CD4-positive, CD25-positive, alpha-beta regulatory T cell (primary cell): Measurements from ENCODE around the gene CHMP1A. TPM values are rescaled to one million over a fixed set of nuclear protein-coding genes. Genes with fewer than 3 reads are reported as not detected.
A peak's percentile ranks its signal among the peaks of the same experiment; 100 is the strongest.

Experiments
- ATAC-seq, 2 donors: fragments of 150-1000 bp; cut with Tn5 transposase; one replicate each; pipeline ENCODE4 v1.10.0; 2021; ENCODE audit warnings: low read depth in 2 of 2, moderate number of reproducible peaks in 2 of 2, moderate library complexity in 1 of 2
- DNase-seq, 3 donors: peaks; one replicate each; pipeline versions ENCODE4 v3.0.0 to v3.0.0-alpha.2; 2012 to 2022; ENCODE audit warnings: mixed read lengths in 1 of 3
- H3K27ac ChIP-seq: one replicate; pipeline ENCODE4 v1.7.0; 2013; ENCODE audit warnings: mild to moderate bottlenecking, low read length; ENCODE audit not compliant: insufficient read depth, poor library complexity, severe bottlenecking
- H3K27me3 ChIP-seq: one replicate; pipeline ENCODE4 v1.7.0; 2013; ENCODE audit warnings: low read length; ENCODE audit not compliant: control insufficient read depth, insufficient read depth
- H3K36me3 ChIP-seq: one replicate; pipeline ENCODE4 v1.7.0; 2013; ENCODE audit warnings: mild to moderate bottlenecking, low read length, moderate library complexity; ENCODE audit not compliant: control insufficient read depth, insufficient read depth
- H3K4me1 ChIP-seq: 2 replicates; pipeline ENCODE4 v1.7.0; 2013; ENCODE audit warnings: mild to moderate bottlenecking, low read length; ENCODE audit not compliant: insufficient read depth, control insufficient read depth, poor library complexity, severe bottlenecking
- H3K4me3 ChIP-seq: one replicate; pipeline ENCODE4 v1.7.0; 2013; ENCODE audit warnings: low read depth, mild to moderate bottlenecking, low read length, moderate library complexity
- H3K9me3 ChIP-seq, 2 experiments: 1 replicate in 1 of 2; 2 replicates in 1 of 2; pipeline ENCODE4 v1.7.0; 2013; ENCODE audit warnings: low read length in 2 of 2, mild to moderate bottlenecking in 1 of 2, moderate library complexity in 1 of 2; ENCODE audit not compliant: control insufficient read depth in 2 of 2
- H3K27ac Mint-ChIP-seq, 3 donors: one replicate each; pipeline ENCODE4 v1.8.0; 2020 to 2022; ENCODE audit warnings: mild to moderate bottlenecking in 3 of 3, mixed read lengths in 3 of 3, moderate library complexity in 2 of 3
- H3K27me3 Mint-ChIP-seq: one replicate; pipeline ENCODE4 v1.8.0; 2022; ENCODE audit warnings: mild to moderate bottlenecking, mixed read lengths
- H3K36me3 Mint-ChIP-seq: one replicate; pipeline ENCODE4 v1.8.0; 2020; ENCODE audit warnings: mixed read lengths
- H3K4me1 Mint-ChIP-seq, 4 donors: one replicate each; pipeline ENCODE4 v1.8.0; 2020 to 2022; ENCODE audit warnings: mixed read lengths in 4 of 4, mild to moderate bottlenecking in 1 of 4
- H3K4me3 Mint-ChIP-seq, 4 donors: one replicate each; pipeline ENCODE4 v1.8.0; 2020 to 2022; ENCODE audit warnings: mild to moderate bottlenecking in 4 of 4, mixed read lengths in 4 of 4, moderate library complexity in 3 of 4
- H3K9me3 Mint-ChIP-seq, 7 donors: one replicate each; pipeline ENCODE4 v1.8.0; 2020 to 2022; ENCODE audit warnings: mixed read lengths in 7 of 7, mild to moderate bottlenecking in 3 of 7, moderate library complexity in 2 of 7
- polyA plus RNA-seq, 4 donors: library from polyadenylated mRNA; unstranded; fragments of 300-500 nt; fragmentation: Illumina TruSeq; gene quantifications; one replicate each; pipeline ENCODE4 v1.2.3, GENCODE V29; 2021
- total RNA-seq: library from RNA; stranded (reverse); gene quantifications from one replicate; pipeline ENCODE4 v1.2.3, GENCODE V29; 2022

CHMP1A gene
- total and polyA plus RNA-seq, 5 donors from 2014 or later, result 77.5 to 111 (median 89.2) TPM

DNA sequence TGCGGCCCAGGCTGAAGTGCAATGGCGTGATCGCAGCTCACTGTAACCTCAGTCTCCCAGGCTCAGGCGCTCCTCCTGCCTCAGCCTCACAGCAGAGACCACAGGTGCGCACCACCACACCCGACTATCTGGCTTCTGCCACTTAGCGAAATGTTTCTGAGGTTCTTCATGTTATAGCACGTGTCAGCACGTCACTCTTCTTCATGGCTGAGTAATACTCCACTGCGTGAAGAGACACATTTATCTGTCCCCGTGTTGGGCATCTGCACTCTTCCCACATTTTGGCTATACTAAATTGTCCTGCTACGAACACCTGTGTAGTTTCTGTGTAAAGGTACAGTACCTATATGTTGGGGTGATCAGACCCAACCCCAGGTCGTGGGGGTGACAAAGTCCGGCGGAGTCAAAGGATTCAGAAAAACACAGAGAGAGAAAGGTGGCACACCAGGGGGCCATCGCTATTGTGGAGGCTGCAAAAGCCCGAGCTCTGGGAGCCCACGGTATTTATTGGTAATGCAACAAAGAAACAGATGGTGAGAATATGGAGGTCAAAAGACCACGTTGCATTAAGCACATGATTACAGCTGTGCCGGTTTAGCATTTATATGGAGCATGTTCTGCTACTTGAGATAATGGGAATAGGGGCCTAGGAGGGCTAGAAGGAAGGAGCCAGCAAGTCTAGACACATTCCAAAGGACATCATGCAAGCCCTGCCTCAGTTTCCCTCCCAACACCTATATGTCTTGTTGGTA is 44.9 kb downstream of the CHMP1A start:
- no peaks in the 10 kb centered on the region for H3K27me3 Mint-ChIP-seq
- H3K9me3 Mint-ChIP-seq, result peaks cover 0 to 5% (median 0%) of the 10 kb centered on the region in 7 donors
- Histone ChIP-seq H3K27me3 (no peaks in the 10 kb centered on the region), H3K27ac (no peak overlapping the region), H3K4me1 (peaks cover 7% of the 10 kb centered on the region), H3K4me3 (no peak overlapping the region), H3K36me3 (no peaks in the 10 kb centered on the region), H3K9me3 (peaks cover 0 to 7% of the 10 kb centered on the region in 2 experiments)
- peak overlapping the region in 1 of 4 donors; percentile 19 for H3K4me3 Mint-ChIP-seq
- peaks cover 0 to 14% (median 4%) of the 10 kb centered on the region in 4 donors for H3K4me1 Mint-ChIP-seq
- DNase-seq (no peak), ATAC-seq (no peak)
- no peaks in the 10 kb centered on the region for H3K36me3 Mint-ChIP-seq
- H3K27ac Mint-ChIP-seq, result peak overlapping the region in 2 of 3 donors; percentile 56 to 85

DNA sequence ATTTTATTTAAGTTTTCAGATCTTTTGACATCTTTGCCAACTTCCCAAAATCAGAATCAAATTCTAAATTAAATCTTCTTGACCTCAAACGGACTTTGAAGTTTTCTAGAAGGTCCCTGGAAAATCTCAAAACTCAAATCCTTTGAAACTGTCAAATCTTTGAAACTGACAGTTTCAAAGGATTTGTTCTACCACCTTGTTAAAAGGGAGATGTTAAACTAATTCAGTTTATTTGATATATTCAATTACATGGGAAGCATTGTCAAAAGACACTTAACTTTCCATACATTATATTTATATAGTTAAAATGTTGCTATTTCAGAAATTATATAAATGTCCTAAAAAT is 47.4 kb downstream of the CHMP1A start:
- no peaks in the 10 kb centered on the region for H3K9me3 ChIP-seq
- H3K4me3 Mint-ChIP-seq, result no peak overlapping the region
- H3K36me3 ChIP-seq, result no peaks in the 10 kb centered on the region
- no peaks in the 10 kb centered on the region for H3K36me3 Mint-ChIP-seq
- no peaks in the 10 kb centered on the region for H3K27me3 ChIP-seq
- no peaks in the 10 kb centered on the region for H3K4me1 Mint-ChIP-seq
- H3K9me3 Mint-ChIP-seq, result peaks cover 0 to 1% (median 0%) of the 10 kb centered on the region in 7 donors
- no peaks in the 10 kb centered on the region for H3K4me1 ChIP-seq
- no peak overlapping the region for H3K27ac Mint-ChIP-seq
- no peak for DNase-seq
- H3K4me3 ChIP-seq, result no peak overlapping the region
- ATAC-seq, result no peak
- no peaks in the 10 kb centered on the region for H3K27me3 Mint-ChIP-seq
- no peak overlapping the region for H3K27ac ChIP-seq

DNA sequence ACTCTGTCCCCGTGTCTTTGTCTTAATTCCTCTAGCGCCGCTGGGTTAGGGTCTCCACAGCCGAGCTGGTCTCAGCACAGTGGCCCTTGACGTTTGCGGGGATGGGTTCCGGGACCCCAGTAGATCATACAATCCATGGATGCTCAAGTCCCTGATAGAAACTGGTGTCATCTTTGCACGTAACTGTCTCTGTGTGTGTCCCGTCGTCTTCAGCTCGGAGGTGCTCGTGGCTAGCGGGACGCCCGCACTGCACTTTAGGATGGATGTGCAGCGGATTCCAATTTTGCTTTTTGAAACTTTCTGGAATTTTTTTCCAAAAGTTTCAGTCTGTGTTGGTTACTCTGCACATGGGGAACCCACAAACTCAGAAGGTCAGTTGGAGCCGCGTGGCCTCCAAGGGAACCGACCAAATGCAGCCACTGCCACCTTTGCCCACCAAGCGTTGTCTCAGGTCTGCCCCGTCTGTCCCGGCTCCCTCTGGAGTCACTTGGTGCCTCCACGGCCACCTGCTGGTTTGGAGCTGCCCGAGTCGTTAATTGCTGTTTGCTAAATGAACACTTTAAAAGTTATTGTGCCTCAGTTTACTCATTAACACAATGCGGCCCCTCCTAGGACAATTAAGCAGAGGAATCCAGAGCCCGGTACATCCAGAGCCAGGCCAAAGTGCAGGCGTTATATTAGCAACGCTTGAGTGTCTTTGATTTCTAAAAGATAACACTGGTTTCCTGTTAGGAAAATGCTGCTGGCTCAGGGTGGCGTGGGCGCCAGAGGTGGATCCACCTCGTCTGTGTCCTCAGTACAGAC is 49.4 kb downstream of the CHMP1A start:
- H3K9me3 Mint-ChIP-seq, result peaks cover 0 to 1% (median 0%) of the 10 kb centered on the region in 7 donors
- Histone ChIP-seq H3K27me3 (no peaks in the 10 kb centered on the region), H3K4me3 (no peak overlapping the region), H3K9me3 (no peaks in the 10 kb centered on the region), H3K27ac (no peak overlapping the region), H3K4me1 (peaks cover under 1% of the 10 kb centered on the region), H3K36me3 (no peaks in the 10 kb centered on the region)
- H3K4me1 Mint-ChIP-seq, result peaks cover 0 to under 1% (median under 1%) of the 10 kb centered on the region in 4 donors
- DNase-seq (no peak), ATAC-seq (no peak)
- no peak overlapping the region for H3K4me3 Mint-ChIP-seq
- no peaks in the 10 kb centered on the region for H3K36me3 Mint-ChIP-seq
- no peaks in the 10 kb centered on the region for H3K27me3 Mint-ChIP-seq
- no peak overlapping the region for H3K27ac Mint-ChIP-seq

DNA sequence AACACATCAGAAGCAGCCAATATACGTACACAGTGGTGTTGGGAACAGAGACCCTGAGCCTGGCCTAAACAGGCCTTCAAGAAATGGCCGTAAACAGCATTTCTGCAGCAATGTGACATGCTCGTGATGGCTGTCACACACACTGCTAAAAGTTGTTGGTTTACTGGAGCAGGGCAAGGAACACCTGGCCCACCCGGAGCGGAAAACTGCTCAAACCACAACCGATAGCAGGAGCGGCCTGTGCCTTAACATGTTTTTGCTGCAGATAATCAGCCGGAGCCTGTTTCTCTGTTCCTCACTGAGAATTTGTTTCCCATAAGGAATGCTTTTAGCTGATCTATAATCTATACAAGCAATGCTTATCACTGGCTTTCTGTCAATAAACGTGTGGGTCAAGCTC is 50.1 kb downstream of the CHMP1A start:
- Histone ChIP-seq H3K36me3 (no peaks in the 10 kb centered on the region), H3K9me3 (no peaks in the 10 kb centered on the region), H3K27ac (no peak overlapping the region), H3K27me3 (no peaks in the 10 kb centered on the region), H3K4me3 (no peak overlapping the region), H3K4me1 (peaks cover 7% of the 10 kb centered on the region)
- DNase-seq, result no peak
- peaks cover 0 to 1% (median 0%) of the 10 kb centered on the region in 7 donors for H3K9me3 Mint-ChIP-seq
- no peak overlapping the region for H3K4me3 Mint-ChIP-seq
- H3K4me1 Mint-ChIP-seq, result peaks cover 0 to 8% (median 4%) of the 10 kb centered on the region in 4 donors
- no peak for ATAC-seq
- H3K36me3 Mint-ChIP-seq, result no peaks in the 10 kb centered on the region
- H3K27ac Mint-ChIP-seq, result no peak overlapping the region
- peaks cover 4% of the 10 kb centered on the region for H3K27me3 Mint-ChIP-seq

DNA sequence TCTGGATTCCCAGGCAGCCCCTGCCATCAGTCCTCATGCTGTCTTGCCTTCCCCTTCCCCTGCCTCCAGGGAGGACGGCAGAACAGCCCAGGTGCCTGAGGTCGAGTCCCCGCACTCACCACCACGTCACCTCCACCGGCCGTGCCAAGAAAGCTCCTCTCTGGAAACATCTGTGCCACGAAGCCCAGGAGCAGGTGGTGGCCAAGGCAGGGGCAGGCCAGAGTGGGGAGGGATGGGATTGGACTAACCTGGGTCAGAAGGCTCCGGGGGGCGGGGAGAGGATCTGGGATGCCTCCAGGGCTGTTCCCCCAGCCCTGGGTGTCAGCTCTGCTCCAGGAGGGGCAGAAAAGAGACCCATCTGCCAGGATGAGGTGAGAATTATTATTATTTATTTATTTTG is 51.5 kb downstream of the CHMP1A start:
- Histone ChIP-seq H3K36me3 (no peaks in the 10 kb centered on the region), H3K4me3 (no peak overlapping the region), H3K27me3 (no peaks in the 10 kb centered on the region), H3K9me3 (no peaks in the 10 kb centered on the region), H3K27ac (no peak overlapping the region), H3K4me1 (peaks cover 13% of the 10 kb centered on the region)
- no peak overlapping the region for H3K4me3 Mint-ChIP-seq
- H3K4me1 Mint-ChIP-seq, result peaks cover 0 to 12% (median 4%) of the 10 kb centered on the region in 4 donors
- no peak for DNase-seq
- ATAC-seq, result no peak
- no peak overlapping the region for H3K27ac Mint-ChIP-seq
- no peaks in the 10 kb centered on the region for H3K36me3 Mint-ChIP-seq
- H3K9me3 Mint-ChIP-seq, result no peaks in the 10 kb centered on the region
- H3K27me3 Mint-ChIP-seq, result peaks cover 8% of the 10 kb centered on the region

DNA sequence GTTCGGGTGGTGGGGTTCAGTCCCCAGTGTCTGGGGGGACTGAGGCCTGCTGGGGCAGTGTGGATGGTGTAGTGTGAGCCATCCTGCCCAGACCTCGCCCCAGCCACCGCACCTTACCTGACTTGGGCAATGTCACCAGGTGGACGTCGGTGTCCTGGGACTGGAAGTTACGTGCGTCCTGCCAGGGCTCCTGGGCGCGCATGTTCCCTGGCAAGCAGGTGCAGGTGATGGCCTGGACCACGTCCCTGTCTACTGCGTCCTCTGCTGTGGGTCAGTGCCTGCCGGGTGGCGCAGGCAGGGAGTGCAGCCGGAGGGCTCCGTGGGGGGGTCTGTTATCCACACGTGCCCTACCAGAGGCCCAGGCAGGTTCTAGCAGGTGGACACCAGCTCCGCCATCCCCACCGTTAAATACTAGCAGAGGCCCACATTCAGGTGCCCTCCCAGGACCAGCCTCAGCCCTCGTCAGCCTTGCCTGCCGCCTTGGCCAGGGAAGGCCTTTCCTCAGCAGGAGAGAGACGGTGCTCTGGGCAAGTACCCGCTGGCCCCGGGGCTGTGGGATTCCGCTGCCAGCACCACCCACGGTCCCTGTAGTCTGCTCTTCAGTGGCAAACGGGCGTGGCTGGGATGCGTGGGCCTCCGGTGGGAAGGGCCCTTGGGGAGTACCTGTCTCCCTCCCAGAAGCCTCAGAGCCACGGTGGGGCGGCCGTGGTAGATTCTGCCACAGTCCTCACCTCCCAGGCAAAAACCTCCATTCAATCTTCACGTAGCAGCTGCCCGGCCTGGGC is 52.1 kb downstream of the CHMP1A start:
- no peak overlapping the region for H3K4me3 ChIP-seq
- Mint-ChIP-seq H3K9me3 (no peaks in the 10 kb centered on the region), H3K36me3 (no peaks in the 10 kb centered on the region), H3K4me3 (no peak overlapping the region), H3K27ac (no peak overlapping the region), H3K4me1 (peaks cover 0 to 12% (median 4%) of the 10 kb centered on the region in 4 donors), H3K27me3 (peaks cover 8% of the 10 kb centered on the region)
- peaks cover 13% of the 10 kb centered on the region for H3K4me1 ChIP-seq
- H3K27ac ChIP-seq, result no peak overlapping the region
- no peak for ATAC-seq
- H3K27me3 ChIP-seq, result no peaks in the 10 kb centered on the region
- no peaks in the 10 kb centered on the region for H3K36me3 ChIP-seq
- no peak for DNase-seq
- H3K9me3 ChIP-seq, result no peaks in the 10 kb centered on the region

DNA sequence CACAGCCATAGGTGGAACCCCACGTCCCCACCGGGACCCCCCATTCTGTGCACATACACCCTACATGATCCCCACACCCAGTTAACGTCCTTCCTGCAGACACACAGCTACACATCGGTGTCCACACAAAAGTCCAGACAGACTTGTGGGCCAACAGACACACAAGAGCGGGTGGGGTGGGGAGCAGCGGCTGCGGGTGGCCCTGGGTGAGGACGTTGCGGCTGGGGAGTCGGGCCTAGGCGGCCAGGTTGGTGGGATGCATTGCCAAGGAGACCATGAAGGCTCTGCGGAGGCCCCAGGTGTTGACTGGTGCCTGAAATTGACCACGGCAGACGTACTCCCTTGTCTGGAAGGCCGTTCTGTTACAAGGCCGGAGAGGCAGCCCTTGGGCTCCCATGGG is 52.7 kb downstream of the CHMP1A start:
- Mint-ChIP-seq H3K27me3 (peaks cover 8% of the 10 kb centered on the region), H3K9me3 (no peaks in the 10 kb centered on the region), H3K36me3 (no peaks in the 10 kb centered on the region), H3K4me1 (peaks cover 0 to 12% (median 4%) of the 10 kb centered on the region in 4 donors), H3K27ac (no peak overlapping the region), H3K4me3 (no peak overlapping the region)
- H3K36me3 ChIP-seq, result no peaks in the 10 kb centered on the region
- no peaks in the 10 kb centered on the region for H3K9me3 ChIP-seq
- H3K4me1 ChIP-seq, result peaks cover 13% of the 10 kb centered on the region
- ATAC-seq (no peak), DNase-seq (no peak)
- H3K27ac ChIP-seq, result no peak overlapping the region
- no peaks in the 10 kb centered on the region for H3K27me3 ChIP-seq
- H3K4me3 ChIP-seq, result no peak overlapping the region
